HEK293 (cell line): ENCODE results near the gene ARID3A.

Experiments used
- CTCF ChIA-PET: fragments of 350-600 bp; formaldehyde crosslinking; extraction: SDS; loops from one replicate; lab custom pipeline; 2021; ENCODE audit warnings: antibody characterized with exemption; lab: Yijun Ruan, JAX
- POLR2A ChIA-PET: fragments of 300-600 bp; formaldehyde crosslinking; extraction: SDS; loops from one replicate; lab custom pipeline; 2020; ENCODE audit warnings: antibody characterized with exemption, inconsistent platforms; lab: Yijun Ruan, JAX
- H3K27ac ChIP-seq: fragments of 200-500 bp; sonication (Bioruptor generic); 2 replicates; pipeline ENCODE4 v1.5.1; 2014; ENCODE audit warnings: low read depth, low read length, control low read depth, inconsistent platforms; ENCODE audit errors: extremely low read depth
- H3K36me3 ChIP-seq, 2 experiments: fragments of 200-500 bp in 1 of 2; sonication (Bioruptor generic) in 1 of 2; 1 replicate in 1 of 2; 2 replicates in 1 of 2; pipeline ENCODE4 v1.5.1; 2014 to 2017; ENCODE audit warnings: inconsistent platforms in 2 of 2, low read length in 2 of 2; ENCODE audit not compliant: control insufficient read depth in 2 of 2, insufficient read depth in 1 of 2
- H3K4me1 ChIP-seq: fragments of 200-500 bp; sonication (Bioruptor generic); 2 replicates; pipeline ENCODE4 v1.5.1; 2014; ENCODE audit warnings: mild to moderate bottlenecking, low read length, inconsistent platforms; ENCODE audit not compliant: control insufficient read depth, insufficient read depth
- H3K4me3 ChIP-seq: 2 replicates; pipeline ENCODE4 v1.5.1; 2011; ENCODE audit warnings: low read depth, mild to moderate bottlenecking, control low read depth, low read length, moderate library complexity
- H3K9me3 ChIP-seq: fragments of 200-500 bp; sonication (Bioruptor generic); 2 replicates; pipeline ENCODE4 v1.5.1; 2014; ENCODE audit warnings: low read depth, low read length, inconsistent platforms; ENCODE audit not compliant: control insufficient read depth, insufficient read depth
- BCL11A ChIP-seq: fragments of 450-650 bp; formaldehyde crosslinking; IDR thresholded peaks from 2 replicates; pipeline ENCODE4 v1.5.1; 2016; ENCODE audit warnings: low read depth, missing biosample characterization, missing genetic modification characterization
- GLI2 ChIP-seq: fragments of 450-650 bp; formaldehyde crosslinking; IDR thresholded peaks from 2 replicates; pipeline ENCODE4; 2017; ENCODE audit warnings: missing biosample characterization, missing genetic modification characterization, low read depth, borderline replicate concordance
- HOXA7 ChIP-seq: sonication (generic); formaldehyde crosslinking; IDR thresholded peaks from 2 replicates; pipeline ENCODE4 v1.8.1; 2022; ENCODE audit warnings: missing genetic modification reagents, borderline replicate concordance
- HOXC10 ChIP-seq: sonication (generic); formaldehyde crosslinking; IDR thresholded peaks from 2 replicates; pipeline ENCODE4 v1.8.1; 2023; ENCODE audit warnings: mild to moderate bottlenecking, missing genetic modification reagents
- KLF8 ChIP-seq: fragments of 450-650 bp; formaldehyde crosslinking; IDR thresholded peaks from 2 replicates; pipeline ENCODE4 v1.5.1; 2016; ENCODE audit warnings: missing biosample characterization, missing genetic modification characterization
- ZBTB1 ChIP-seq: fragments of 450-650 bp; formaldehyde crosslinking; IDR thresholded peaks from 2 replicates; pipeline ENCODE4 v1.5.1; 2016; ENCODE audit warnings: missing biosample characterization, missing genetic modification characterization
- ZBTB17 ChIP-seq: fragments of 450-650 bp; formaldehyde crosslinking; IDR thresholded peaks from 2 replicates; pipeline ENCODE4 v1.5.1; 2016; ENCODE audit warnings: missing biosample characterization, missing genetic modification characterization
- ZBTB7A ChIP-seq: fragments of 450-650 bp; formaldehyde crosslinking; IDR thresholded peaks from 2 replicates; pipeline ENCODE4 v1.5.1; 2016; ENCODE audit warnings: low read depth, missing biosample characterization, missing genetic modification characterization
- ZNF174 ChIP-seq: fragments of 450-650 bp; formaldehyde crosslinking; IDR thresholded peaks from 2 replicates; pipeline ENCODE4 v1.5.0; 2017; ENCODE audit warnings: missing biosample characterization, mild to moderate bottlenecking, missing genetic modification characterization
- ZNF19 ChIP-seq: fragments of 450-650 bp; formaldehyde crosslinking; IDR thresholded peaks from 2 replicates; pipeline ENCODE4; 2016; ENCODE audit warnings: missing biosample characterization, missing genetic modification characterization, low read depth
- ZNF214 ChIP-seq: fragments of 450-650 bp; formaldehyde crosslinking; IDR thresholded peaks from 2 replicates; pipeline ENCODE4 v1.5.1; 2017; ENCODE audit warnings: missing biosample characterization, mild to moderate bottlenecking, missing genetic modification characterization, borderline replicate concordance
- ZNF37A ChIP-seq: fragments of 450-650 bp; IDR thresholded peaks from 2 replicates; pipeline ENCODE4 v1.5.1; 2018; ENCODE audit warnings: missing biosample characterization, missing genetic modification characterization
- ZNF426 ChIP-seq: fragments of 450-650 bp; formaldehyde crosslinking; IDR thresholded peaks from 2 replicates; pipeline ENCODE4 v1.5.1; 2017; ENCODE audit warnings: missing biosample characterization, missing genetic modification characterization, mild to moderate bottlenecking, inconsistent platforms, moderate library complexity
- ZNF548 ChIP-seq: fragments of 450-650 bp; formaldehyde crosslinking; IDR thresholded peaks from 2 replicates; pipeline ENCODE4 v1.5.1; 2016; ENCODE audit warnings: missing biosample characterization, missing genetic modification characterization
- ZNF624 ChIP-seq: fragments of 450-650 bp; formaldehyde crosslinking; IDR thresholded peaks from 2 replicates; pipeline ENCODE4 v1.5.1; 2017; ENCODE audit warnings: missing biosample characterization, missing genetic modification characterization
- ZNF658 ChIP-seq: fragments of 450-650 bp; formaldehyde crosslinking; IDR thresholded peaks from 2 replicates; pipeline ENCODE4; 2016; ENCODE audit warnings: missing biosample characterization, missing genetic modification characterization
- ZNF792 ChIP-seq: fragments of 450-650 bp; formaldehyde crosslinking; IDR thresholded peaks from 2 replicates; pipeline ENCODE4 v1.5.1; 2016; ENCODE audit warnings: missing biosample characterization, missing genetic modification characterization
- ZNF830 ChIP-seq: fragments of 450-650 bp; IDR thresholded peaks from 2 replicates; pipeline ENCODE4 v1.5.0; 2018; ENCODE audit warnings: missing biosample characterization, missing genetic modification characterization, low read depth, mild to moderate bottlenecking, moderate library complexity
- TF ChIP-seq, protein P1 (sequence below): fragments of 450-650 bp; formaldehyde crosslinking; IDR thresholded peaks from 2 replicates; pipeline ENCODE4 v1.5.1; 2016; ENCODE audit warnings: missing biosample characterization, missing genetic modification characterization
- TF ChIP-seq, protein P2 (sequence below): fragments of 450-650 bp; formaldehyde crosslinking; IDR thresholded peaks from 2 replicates; pipeline ENCODE4 v1.5.1; 2016; ENCODE audit warnings: missing biosample characterization, missing genetic modification characterization
- TF ChIP-seq, protein P3 (sequence below): fragments of 450-650 bp; formaldehyde crosslinking; IDR thresholded peaks from 2 replicates; pipeline ENCODE4 v1.5.1; 2016; ENCODE audit warnings: missing biosample characterization, missing genetic modification characterization
- TF ChIP-seq, protein P4 (sequence below): fragments of 450-650 bp; formaldehyde crosslinking; conservative IDR thresholded peaks from 2 replicates; pipeline ENCODE4 v1.5.1; 2016; ENCODE audit warnings: low read depth, missing biosample characterization, missing genetic modification characterization

ARID3A gene

DNA sequence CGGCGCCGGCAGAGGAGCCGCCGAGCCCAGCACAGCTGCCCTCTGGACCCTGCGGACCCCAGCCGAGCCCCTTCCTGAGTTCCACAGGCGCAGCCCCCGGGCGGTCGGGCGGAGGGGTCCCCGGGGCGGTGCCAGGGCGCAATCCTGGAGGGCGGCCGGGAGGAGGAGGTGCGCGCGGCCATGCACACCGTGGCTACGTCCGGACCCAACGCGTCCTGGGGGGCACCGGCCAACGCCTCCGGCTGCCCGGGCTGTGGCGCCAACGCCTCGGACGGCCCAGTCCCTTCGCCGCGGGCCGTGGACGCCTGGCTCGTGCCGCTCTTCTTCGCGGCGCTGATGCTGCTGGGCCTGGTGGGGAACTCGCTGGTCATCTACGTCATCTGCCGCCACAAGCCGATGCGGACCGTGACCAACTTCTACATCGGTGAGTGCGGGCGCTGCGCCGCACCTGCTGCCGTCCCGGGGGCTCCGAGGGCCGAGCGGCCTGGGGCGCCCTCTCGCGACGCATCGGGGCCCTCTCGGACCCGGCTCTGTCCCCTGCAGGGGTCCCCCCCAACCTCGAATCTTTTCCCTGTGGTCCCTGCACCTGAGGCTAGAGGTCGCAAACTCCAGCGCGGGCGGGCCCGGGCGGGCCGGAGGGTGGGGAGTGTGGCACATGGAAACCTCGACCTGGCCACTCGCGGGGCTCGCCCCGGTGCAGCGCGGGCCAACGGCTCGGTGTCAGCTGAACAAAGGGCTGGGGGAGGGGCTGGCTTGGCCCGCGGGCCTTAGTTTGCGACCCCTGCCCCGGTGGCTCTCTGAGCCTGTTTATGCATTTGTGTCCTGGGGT lies 8.3 kb upstream of the ARID3A start, which contains the start of gene KISS1R (continued):
- TF ChIP-seq, protein P1, sequence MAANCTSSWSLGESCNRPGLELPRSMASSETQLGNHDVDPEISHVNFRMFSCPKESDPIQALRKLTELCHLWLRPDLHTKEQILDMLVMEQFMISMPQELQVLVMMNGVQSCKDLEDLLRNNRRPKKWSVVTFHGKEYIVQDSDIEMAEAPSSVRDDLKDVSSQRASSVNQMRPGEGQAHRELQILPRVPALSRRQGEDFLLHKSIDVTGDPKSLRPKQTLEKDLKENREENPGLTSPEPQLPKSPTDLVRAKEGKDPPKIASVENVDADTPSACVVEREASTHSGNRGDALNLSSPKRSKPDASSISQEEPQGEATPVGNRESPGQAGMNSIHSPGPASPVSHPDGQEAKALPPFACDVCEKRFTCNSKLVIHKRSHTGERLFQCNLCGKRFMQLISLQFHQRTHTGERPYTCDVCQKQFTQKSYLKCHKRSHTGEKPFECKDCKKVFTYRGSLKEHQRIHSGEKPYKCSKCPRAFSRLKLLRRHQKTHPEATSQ (tag by site-specific recombination): peak; percentile 60; the same call in 1 of the 2 replicates
- peak; percentile 84; the same call in 1 of the 2 replicates for TF ChIP-seq ZBTB1
- TF ChIP-seq ZNF19 (tag by site-specific recombination): no peak

DNA sequence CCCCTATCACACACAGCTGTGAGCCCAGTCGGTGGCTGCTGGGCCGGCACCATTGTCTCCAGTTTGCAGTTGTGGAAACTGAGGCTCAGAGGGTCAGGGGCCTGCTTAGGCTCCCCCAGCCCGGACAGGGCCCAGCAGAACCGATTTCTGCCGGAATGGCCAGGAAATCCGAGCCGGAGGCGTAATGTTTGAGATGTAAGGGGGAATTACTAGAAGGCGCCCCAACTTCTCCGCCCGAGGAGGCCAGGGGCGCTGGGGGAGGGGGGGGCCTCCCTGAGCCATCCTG lies 7.7 kb upstream of the ARID3A start:
- no peak overlapping the region for H3K27ac ChIP-seq
- POLR2A ChIA-PET: no interaction called here
- no peaks in the 10 kb centered on the region for H3K36me3 ChIP-seq
- H3K4me3 ChIP-seq: no peak overlapping the region
- CTCF ChIA-PET: interaction anchor here (0.8 to 1.6 kb wide), 2 partner anchors 145 to 147 kb away, joined by 3 to 5 read pairs; no protein-coding TSS in a partner anchor
- TF ChIP-seq ZNF792 (tag by site-specific recombination) (no peak), BCL11A (tag by site-specific recombination) (no peak), ZBTB17 (tag by site-specific recombination) (no peak), HOXA7 (CRISPR knock-in tag) (no peak), ZNF548 (tag by site-specific recombination) (no peak), ZNF214 (no peak), ZBTB7A (no peak), ZNF37A (no peak), ZNF174 (tag by site-specific recombination) (no peak), HOXC10 (no peak), ZNF624 (no peak)
- TF ChIP-seq, protein P2, sequence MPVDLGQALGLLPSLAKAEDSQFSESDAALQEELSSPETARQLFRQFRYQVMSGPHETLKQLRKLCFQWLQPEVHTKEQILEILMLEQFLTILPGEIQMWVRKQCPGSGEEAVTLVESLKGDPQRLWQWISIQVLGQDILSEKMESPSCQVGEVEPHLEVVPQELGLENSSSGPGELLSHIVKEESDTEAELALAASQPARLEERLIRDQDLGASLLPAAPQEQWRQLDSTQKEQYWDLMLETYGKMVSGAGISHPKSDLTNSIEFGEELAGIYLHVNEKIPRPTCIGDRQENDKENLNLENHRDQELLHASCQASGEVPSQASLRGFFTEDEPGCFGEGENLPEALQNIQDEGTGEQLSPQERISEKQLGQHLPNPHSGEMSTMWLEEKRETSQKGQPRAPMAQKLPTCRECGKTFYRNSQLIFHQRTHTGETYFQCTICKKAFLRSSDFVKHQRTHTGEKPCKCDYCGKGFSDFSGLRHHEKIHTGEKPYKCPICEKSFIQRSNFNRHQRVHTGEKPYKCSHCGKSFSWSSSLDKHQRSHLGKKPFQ: no peak
- peaks cover 2% of the 10 kb centered on the region; the same call in 1 of the 2 replicates for H3K4me1 ChIP-seq
- no peaks in the 10 kb centered on the region for H3K9me3 ChIP-seq

DNA sequence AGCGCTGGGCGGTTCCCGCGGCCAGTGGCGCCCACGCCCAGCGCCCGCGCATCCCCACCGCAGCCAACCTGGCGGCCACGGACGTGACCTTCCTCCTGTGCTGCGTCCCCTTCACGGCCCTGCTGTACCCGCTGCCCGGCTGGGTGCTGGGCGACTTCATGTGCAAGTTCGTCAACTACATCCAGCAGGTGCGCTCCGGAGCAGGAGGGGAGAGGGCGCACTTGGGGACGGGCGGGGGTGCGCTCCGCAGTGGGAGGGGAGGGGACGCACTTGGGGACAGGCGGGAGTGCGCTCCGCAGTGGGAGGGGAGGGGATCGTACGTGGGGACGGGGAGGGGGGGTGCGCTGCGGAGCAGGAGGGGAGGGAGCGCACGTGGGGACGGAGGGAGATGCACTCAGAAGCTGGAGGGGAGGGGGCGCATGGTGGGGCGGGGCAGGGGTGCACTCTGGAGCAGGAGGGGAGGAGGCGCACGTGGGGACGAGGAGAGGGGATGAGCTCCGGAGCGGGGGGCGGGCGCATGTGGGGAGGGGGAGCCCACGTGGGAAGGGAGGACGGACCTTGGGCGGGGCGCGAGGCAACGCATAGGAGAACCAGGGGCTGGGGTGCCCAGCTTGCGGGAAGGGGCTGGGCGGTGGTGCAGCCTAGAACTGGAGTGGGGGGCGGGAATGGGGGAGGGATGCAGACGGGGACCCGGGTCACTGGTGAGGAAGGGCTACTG lies 7.2 kb upstream of the ARID3A start:
- Histone ChIP-seq H3K27ac (no peak overlapping the region), H3K4me3 (no peak overlapping the region), H3K36me3 (no peaks in the 10 kb centered on the region), H3K4me1 (peaks cover 2% of the 10 kb centered on the region; the same call in 1 of the 2 replicates), H3K9me3 (no peaks in the 10 kb centered on the region)
- ChIA-PET POLR2A (interaction anchor here (0.6 to 0.7 kb wide), 4 partner anchors 51 to 346 kb away, joined by 3 to 5 read pairs (median 4); partner anchors contain the start of gene BSG), CTCF (interaction anchor here (0.8 to 1.6 kb wide), 2 partner anchors 145 to 148 kb away, joined by 3 to 5 read pairs; no protein-coding TSS in a partner anchor)
- TF ChIP-seq, protein P3, sequence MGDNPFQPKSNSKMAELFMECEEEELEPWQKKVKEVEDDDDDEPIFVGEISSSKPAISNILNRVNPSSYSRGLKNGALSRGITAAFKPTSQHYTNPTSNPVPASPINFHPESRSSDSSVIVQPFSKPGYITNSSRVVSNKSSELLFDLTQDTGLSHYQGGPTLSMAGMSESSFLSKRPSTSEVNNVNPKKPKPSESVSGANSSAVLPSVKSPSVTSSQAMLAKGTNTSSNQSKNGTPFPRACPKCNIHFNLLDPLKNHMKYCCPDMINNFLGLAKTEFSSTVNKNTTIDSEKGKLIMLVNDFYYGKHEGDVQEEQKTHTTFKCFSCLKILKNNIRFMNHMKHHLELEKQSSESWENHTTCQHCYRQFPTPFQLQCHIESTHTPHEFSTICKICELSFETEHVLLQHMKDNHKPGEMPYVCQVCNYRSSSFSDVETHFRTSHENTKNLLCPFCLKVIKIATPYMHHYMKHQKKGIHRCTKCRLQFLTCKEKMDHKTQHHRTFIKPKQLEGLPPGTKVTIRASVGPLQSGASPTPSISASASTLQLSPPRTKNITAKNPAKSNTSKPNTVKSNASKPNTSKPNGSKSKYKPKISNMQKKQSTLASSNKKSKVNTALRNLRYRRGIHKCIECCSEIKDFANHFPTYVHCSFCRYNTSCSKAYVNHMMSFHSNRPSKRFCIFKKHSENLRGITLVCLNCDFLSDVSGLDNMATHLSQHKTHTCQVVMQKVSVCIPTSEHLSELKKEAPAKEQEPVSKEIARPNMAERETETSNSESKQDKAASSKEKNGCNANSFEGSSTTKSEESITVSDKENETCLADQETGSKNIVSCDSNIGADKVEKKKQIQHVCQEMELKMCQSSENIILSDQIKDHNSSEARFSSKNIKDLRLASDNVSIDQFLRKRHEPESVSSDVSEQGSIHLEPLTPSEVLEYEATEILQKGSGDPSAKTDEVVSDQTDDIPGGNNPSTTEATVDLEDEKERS: no peak
- TF ChIP-seq ZNF658 (tag by site-specific recombination): no peak
- no peak for TF ChIP-seq ZNF426 (tag by site-specific recombination)
- no peak for TF ChIP-seq ZNF830 (tag by site-specific recombination)
- TF ChIP-seq, protein P4, sequence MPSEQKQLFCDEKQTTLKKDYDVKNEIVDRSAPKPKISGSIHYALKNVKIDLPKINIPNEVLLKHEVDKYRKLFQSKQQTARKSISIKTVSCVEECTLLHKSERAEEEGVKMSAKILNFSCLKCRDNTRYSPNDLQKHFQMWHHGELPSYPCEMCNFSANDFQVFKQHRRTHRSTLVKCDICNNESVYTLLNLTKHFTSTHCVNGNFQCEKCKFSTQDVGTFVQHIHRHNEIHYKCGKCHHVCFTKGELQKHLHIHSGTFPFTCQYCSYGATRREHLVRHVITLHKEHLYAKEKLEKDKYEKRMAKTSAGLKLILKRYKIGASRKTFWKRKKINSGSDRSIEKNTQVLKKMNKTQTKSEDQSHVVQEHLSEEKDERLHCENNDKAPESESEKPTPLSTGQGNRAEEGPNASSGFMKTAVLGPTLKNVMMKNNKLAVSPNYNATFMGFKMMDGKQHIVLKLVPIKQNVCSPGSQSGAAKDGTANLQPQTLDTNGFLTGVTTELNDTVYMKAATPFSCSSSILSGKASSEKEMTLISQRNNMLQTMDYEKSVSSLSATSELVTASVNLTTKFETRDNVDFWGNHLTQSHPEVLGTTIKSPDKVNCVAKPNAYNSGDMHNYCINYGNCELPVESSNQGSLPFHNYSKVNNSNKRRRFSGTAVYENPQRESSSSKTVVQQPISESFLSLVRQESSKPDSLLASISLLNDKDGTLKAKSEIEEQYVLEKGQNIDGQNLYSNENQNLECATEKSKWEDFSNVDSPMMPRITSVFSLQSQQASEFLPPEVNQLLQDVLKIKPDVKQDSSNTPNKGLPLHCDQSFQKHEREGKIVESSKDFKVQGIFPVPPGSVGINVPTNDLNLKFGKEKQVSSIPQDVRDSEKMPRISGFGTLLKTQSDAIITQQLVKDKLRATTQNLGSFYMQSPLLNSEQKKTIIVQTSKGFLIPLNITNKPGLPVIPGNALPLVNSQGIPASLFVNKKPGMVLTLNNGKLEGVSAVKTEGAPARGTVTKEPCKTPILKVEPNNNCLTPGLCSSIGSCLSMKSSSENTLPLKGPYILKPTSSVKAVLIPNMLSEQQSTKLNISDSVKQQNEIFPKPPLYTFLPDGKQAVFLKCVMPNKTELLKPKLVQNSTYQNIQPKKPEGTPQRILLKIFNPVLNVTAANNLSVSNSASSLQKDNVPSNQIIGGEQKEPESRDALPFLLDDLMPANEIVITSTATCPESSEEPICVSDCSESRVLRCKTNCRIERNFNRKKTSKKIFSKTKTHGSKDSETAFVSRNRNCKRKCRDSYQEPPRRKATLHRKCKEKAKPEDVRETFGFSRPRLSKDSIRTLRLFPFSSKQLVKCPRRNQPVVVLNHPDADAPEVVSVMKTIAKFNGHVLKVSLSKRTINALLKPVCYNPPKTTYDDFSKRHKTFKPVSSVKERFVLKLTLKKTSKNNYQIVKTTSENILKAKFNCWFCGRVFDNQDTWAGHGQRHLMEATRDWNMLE (tag by site-specific recombination): no peak
- no peak for TF ChIP-seq KLF8
- TF ChIP-seq GLI2 (tag by site-specific recombination): no peak
